ENCODE results near the gene MIGA2. TPM values are rescaled to one million over a fixed set of nuclear protein-coding genes. Genes with fewer than 3 reads are reported as not detected.

The MIGA2 gene
- total and polyA plus RNA-seq, 2 donors (not counting 1 experiment from before 2014, with no cell fraction given): 62.1 to 78.1 TPM

- CTCF ChIA-PET: interaction anchor here (1.3 to 1.8 kb wide), 2 partner anchors 10 to 26 kb away, joined by 3 to 7 read pairs; no protein-coding TSS in a partner anchor
- no peak for ATAC-seq (ENCODE audit: low read depth)
- Histone ChIP-seq H3K79me2 (ENCODE audit: control insufficient read depth, insufficient read depth, low read length) (peaks cover 36% of the 10 kb centered on the region), H2AFZ (ENCODE audit: insufficient read depth, low read depth, low read length, poor library complexity, severe bottlenecking) (peak overlapping the region; percentile 99), H3K27me3 (replicated peaks in 1 of 4; ENCODE audit: control extremely low read depth in 1 of 4, control insufficient read depth in 3 of 4, insufficient read depth in 4 of 4, low read length in 3 of 4) (no peaks in the 10 kb centered on the region), H3K9me3 (ENCODE audit: control extremely low read depth in 1 of 3, control insufficient read depth in 2 of 3, insufficient read depth in 1 of 3, low read length in 2 of 3) (no peaks in the 10 kb centered on the region), H3K4me2 (replicated peaks; ENCODE audit: low read depth, low read length, poor library complexity, severe bottlenecking) (peak overlapping the region; percentile 99), H3K27ac (ENCODE audit: low read length in 2 of 2) (no peak overlapping the region), H3K36me3 (replicated peaks in 1 of 2; ENCODE audit: control extremely low read depth in 1 of 2, control insufficient read depth in 1 of 2, extremely low read depth in 1 of 2, insufficient read depth in 2 of 2, low read length in 1 of 2) (peaks cover 0 to 3% of the 10 kb centered on the region in 2 experiments), H3K9ac (ENCODE audit: low read length) (peak overlapping the region; percentile 85), H3K4me1 (ENCODE audit: control insufficient read depth in 2 of 2, insufficient read depth in 2 of 2, low read length in 2 of 2) (peaks cover 16 to 20% of the 10 kb centered on the region in 2 donors), H4K20me1 (ENCODE audit: control insufficient read depth, insufficient read depth, low read length, poor library complexity, severe bottlenecking) (peaks cover 12% of the 10 kb centered on the region), H3K4me3 (ENCODE audit: control extremely low read depth in 1 of 5, extremely low read depth in 1 of 5, insufficient read depth in 1 of 5, low read depth in 2 of 5, low read length in 4 of 5) (peak overlapping the region in 2 of 5 experiments; percentile 85 to 90)
- H3K9me3 Mint-ChIP-seq (ENCODE audit: insufficient read depth): no peaks in the 10 kb centered on the region
- no peak overlapping the region for H3K27ac Mint-ChIP-seq
- TF ChIP-seq EZH2 (IDR thresholded peaks at IDR 0.05; ENCODE audit: borderline replicate concordance, insufficient read depth, low read depth, low read length, poor library complexity, severe bottlenecking): no peak
- TF ChIP-seq, protein P1, sequence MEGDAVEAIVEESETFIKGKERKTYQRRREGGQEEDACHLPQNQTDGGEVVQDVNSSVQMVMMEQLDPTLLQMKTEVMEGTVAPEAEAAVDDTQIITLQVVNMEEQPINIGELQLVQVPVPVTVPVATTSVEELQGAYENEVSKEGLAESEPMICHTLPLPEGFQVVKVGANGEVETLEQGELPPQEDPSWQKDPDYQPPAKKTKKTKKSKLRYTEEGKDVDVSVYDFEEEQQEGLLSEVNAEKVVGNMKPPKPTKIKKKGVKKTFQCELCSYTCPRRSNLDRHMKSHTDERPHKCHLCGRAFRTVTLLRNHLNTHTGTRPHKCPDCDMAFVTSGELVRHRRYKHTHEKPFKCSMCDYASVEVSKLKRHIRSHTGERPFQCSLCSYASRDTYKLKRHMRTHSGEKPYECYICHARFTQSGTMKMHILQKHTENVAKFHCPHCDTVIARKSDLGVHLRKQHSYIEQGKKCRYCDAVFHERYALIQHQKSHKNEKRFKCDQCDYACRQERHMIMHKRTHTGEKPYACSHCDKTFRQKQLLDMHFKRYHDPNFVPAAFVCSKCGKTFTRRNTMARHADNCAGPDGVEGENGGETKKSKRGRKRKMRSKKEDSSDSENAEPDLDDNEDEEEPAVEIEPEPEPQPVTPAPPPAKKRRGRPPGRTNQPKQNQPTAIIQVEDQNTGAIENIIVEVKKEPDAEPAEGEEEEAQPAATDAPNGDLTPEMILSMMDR (IDR thresholded peaks at IDR 0.05): no peak
- DNase-seq: no peak
- no peaks in the 10 kb centered on the region for H3K27me3 Mint-ChIP-seq
- H3K4me1 Mint-ChIP-seq: peaks cover 23% of the 10 kb centered on the region
- POLR2A ChIA-PET: interaction anchor here (1.1 to 1.9 kb wide), 2 partner anchors 10 to 545 kb away, joined by 3 to 15 read pairs; no protein-coding TSS in a partner anchor
- peak overlapping the region; percentile 91 for H3K4me3 Mint-ChIP-seq
- 90% methylated on average over 12 of the region's 13 CpGs for WGBS (ENCODE audit: insufficient coverage)
- intact Hi-C loops (cut with micrococcal nuclease): loop anchor here (2.0 to 10.0 kb wide), 4 partner anchors 51 to 1015 kb away; partner anchors contain the start of genes GLE1, NAIF1, SH3GLB2 and SLC25A25
These were observed 43.4 kb downstream of the MIGA2 start for GRCh38 chr9:129079829-129080228.

DNA sequence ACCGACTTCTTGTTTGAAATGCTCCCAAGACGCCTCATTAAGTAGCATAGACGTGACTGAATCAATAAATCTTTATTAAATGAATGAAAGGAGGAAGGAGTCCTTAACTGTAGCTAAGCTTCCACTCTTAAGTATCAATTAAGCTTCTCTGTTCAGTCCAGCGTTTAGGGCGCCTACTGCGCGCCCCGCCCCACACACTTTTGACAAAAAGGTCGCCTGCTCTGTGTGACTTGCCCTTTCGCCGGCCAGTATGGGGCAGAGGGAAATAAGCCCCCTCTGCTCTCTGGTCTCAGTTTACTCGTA, 43.8 kb downstream of the MIGA2 start:
- POLR2A ChIA-PET: interaction anchor here (1.1 to 1.9 kb wide), 3 partner anchors 11 to 544 kb away, joined by 3 to 15 read pairs (median 10); partner anchors contain the start of gene SH3GLB2
- DNase-seq: no peak

More for the DNA sequence above, 43.8 kb downstream of the MIGA2 start:
- Histone ChIP-seq H4K20me1 (ENCODE audit: control insufficient read depth, insufficient read depth, low read length, poor library complexity, severe bottlenecking) (peaks cover 12% of the 10 kb centered on the region), H3K4me3 (ENCODE audit: control extremely low read depth in 1 of 5, extremely low read depth in 1 of 5, insufficient read depth in 1 of 5, low read depth in 2 of 5, low read length in 4 of 5) (peak overlapping the region; percentile 65 to 90 (median 75)), H3K27me3 (replicated peaks in 1 of 4; ENCODE audit: control extremely low read depth in 1 of 4, control insufficient read depth in 3 of 4, insufficient read depth in 4 of 4, low read length in 3 of 4) (no peaks in the 10 kb centered on the region), H3K27ac (ENCODE audit: low read length in 2 of 2) (peak overlapping the region in 1 of 2 donors; percentile 54), H2AFZ (ENCODE audit: insufficient read depth, low read depth, low read length, poor library complexity, severe bottlenecking) (peak overlapping the region; percentile 99), H3K79me2 (ENCODE audit: control insufficient read depth, insufficient read depth, low read length) (peaks cover 41% of the 10 kb centered on the region), H3K9me3 (ENCODE audit: control extremely low read depth in 1 of 3, control insufficient read depth in 2 of 3, insufficient read depth in 1 of 3, low read length in 2 of 3) (no peaks in the 10 kb centered on the region), H3K4me1 (ENCODE audit: control insufficient read depth in 2 of 2, insufficient read depth in 2 of 2, low read length in 2 of 2) (peaks cover 16 to 20% of the 10 kb centered on the region in 2 donors), H3K4me2 (replicated peaks; ENCODE audit: low read depth, low read length, poor library complexity, severe bottlenecking) (peak overlapping the region; percentile 99), H3K9ac (ENCODE audit: low read length) (peak overlapping the region; percentile 85), H3K36me3 (replicated peaks in 1 of 2; ENCODE audit: control extremely low read depth in 1 of 2, control insufficient read depth in 1 of 2, extremely low read depth in 1 of 2, insufficient read depth in 2 of 2, low read length in 1 of 2) (peaks cover 0 to 7% of the 10 kb centered on the region in 2 experiments)
- Mint-ChIP-seq H3K27me3 (no peaks in the 10 kb centered on the region), H3K4me1 (peaks cover 23% of the 10 kb centered on the region), H3K27ac (peak overlapping the region; percentile 88), H3K4me3 (peak overlapping the region; percentile 91), H3K9me3 (ENCODE audit: insufficient read depth) (no peaks in the 10 kb centered on the region)
- TF ChIP-seq, protein P1 (IDR thresholded peaks at IDR 0.05): no peak
- no peak for TF ChIP-seq EZH2 (IDR thresholded peaks at IDR 0.05; ENCODE audit: borderline replicate concordance, insufficient read depth, low read depth, low read length, poor library complexity, severe bottlenecking)
- ATAC-seq (ENCODE audit: low read depth): no peak
- 10% methylated on average over 9 of the region's 12 CpGs for WGBS (ENCODE audit: insufficient coverage)
- intact Hi-C loops (cut with micrococcal nuclease): loop anchor here (2.0 to 10.0 kb wide), 4 partner anchors 51 to 1015 kb away; partner anchors contain the start of genes GLE1, NAIF1, SH3GLB2 and SLC25A25
- CTCF ChIA-PET: interaction anchor here (1.3 to 1.8 kb wide), 3 partner anchors 11 to 52 kb away, joined by 3 to 7 read pairs (median 6); partner anchors contain the start of gene SH3GLB2

Measured in B cell (primary cell).